HG03025 (cell line): ENCODE measurements around the gene KIAA1191.

Experiments used
- ATAC-seq: cut with Tn5 transposase; IDR thresholded peaks from one replicate; pipeline ENCODE4 v1.9.1; 2021; ENCODE audit warnings: mild to moderate bottlenecking, moderate library complexity; ENCODE audit not compliant: unreplicated experiment, low FRiP score

Gene KIAA1191

DNA sequence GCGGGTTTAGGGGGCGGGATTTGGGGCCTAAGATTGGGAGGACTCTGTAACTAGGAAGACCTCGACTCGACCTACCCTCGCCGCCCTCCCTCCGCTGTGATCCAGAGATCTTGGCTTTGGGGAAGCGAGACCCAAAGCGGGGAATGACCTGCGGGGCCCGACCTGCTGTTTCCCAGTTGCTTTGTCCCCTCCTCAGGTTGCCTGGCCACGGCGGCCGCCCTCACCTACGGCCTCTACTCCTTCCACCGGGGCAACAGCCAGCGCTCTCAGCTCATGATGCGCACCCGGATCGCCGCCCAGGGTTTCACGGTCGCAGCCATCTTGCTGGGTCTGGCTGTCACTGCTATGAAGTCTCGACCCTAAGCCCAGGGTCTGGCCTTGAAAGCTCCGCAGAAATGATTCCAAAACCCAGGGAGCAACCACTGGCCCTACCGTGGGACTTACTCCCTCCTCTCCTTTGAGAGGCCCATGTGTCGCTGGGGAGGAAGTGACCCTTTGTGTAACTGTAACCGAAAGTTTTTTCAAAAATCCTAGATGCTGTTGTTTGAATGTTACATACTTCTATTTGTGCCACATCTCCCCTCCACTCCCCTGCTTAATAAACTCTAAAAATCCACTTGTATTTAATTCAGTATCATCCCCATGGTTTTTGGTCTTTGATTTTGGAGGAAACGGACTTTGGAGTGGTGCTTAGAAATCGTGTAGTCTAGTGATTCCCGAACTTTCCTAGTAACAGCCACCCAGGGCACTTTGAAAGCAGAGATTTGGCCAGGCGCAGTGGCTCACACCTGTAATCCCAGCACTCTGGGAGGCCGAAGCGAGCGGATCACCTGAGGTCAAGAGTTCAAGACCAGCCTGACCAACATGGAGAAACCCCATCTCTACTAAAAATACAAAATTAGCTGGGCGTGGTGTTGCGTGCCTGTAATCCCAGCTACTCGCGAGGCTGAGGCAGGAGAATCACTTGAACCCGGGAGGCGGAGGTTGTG is 27.9 kb upstream of the KIAA1191 start:
- ATAC-seq: peak; percentile 27

DNA sequence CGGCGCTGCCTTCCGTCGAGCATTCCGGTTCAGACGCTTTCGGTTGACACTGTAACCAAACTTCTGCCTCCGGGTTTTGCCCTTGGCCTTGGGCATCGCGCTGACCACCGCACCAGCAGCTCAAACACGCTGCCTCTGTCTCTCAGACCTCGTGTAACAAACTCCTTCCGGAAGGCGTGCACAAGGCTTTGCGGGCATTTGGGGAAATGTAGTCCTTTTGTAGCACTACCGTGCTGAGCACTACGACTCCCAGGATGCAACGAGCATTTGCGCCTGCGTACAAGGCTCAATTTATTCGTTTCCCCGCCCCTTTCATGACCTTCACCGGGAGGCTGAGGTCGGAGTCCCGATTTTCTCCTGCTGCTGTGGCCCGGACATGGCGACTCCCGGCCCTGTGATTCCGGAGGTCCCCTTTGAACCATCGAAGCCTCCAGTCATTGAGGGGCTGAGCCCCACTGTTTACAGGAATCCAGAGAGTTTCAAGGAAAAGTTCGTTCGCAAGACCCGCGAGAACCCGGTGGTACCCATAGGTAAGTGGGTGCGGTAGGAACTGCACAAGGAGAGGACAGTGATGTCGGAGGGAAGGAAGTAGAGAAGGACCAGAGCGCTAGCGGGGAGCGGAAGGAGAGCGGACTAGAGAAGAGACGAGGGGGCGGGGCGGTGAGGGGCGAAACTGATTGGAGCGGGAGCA is 27.0 kb upstream of the KIAA1191 start, which contains the start of the genes HIGD2A and NOP16:
HIGD2A (plus strand) TSS at position 308 of the 691 bp plus-strand sequence; CDS start at position 377, 69 bp downstream.
NOP16 (minus strand) TSS at position 155 of the 691 bp plus-strand sequence; CDS start at position 96, 59 bp downstream.
- ATAC-seq: peak; percentile 81

DNA sequence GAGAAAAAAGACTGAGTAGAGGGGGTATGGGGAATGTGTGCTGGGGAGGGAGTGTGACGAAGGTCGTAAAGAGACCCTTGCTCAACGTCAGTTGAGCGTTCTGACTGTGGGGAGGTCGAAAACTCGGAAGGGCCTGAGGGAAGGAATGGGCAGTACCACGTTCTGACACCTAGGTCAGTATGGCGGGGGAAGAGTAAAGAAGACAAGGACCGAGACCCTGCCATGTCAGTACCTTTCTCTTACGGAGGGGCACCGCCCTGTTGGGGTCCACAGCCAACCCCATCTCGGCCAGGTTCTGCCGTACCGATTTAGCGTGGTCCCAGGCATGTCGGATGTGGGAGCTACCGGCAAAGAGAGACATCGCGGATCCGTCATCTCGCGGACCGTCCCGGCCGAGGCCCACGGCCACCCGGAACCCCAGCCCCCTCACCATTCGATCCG is 26.5 kb upstream of the KIAA1191 start:
- no peak for ATAC-seq

DNA sequence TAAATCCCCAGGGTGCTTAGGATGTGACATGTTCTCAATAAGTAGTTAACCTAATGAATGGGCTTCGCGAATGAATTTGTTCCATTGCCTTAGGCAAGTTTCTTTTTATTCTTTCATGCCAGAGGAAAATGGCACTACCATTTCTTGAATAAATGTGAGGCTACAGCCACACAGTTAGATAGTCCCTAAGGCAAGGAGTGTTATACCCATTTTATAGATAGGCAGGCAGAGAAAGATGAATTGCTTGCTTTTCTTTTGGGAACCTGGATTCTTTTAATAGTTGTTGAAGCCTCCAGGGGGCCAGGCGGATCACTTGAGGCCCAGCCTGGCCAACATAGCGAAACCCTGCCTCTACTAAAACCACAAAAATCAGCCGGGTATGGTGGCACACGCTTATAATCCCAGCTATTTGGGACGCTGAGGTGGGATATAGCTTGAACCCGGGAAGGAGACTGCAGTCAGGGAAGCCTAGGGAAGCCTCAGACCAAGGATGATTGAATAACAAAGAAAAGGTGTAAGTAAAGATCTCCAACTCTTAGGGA is 25.9 kb upstream of the KIAA1191 start:
- no peak for ATAC-seq

DNA sequence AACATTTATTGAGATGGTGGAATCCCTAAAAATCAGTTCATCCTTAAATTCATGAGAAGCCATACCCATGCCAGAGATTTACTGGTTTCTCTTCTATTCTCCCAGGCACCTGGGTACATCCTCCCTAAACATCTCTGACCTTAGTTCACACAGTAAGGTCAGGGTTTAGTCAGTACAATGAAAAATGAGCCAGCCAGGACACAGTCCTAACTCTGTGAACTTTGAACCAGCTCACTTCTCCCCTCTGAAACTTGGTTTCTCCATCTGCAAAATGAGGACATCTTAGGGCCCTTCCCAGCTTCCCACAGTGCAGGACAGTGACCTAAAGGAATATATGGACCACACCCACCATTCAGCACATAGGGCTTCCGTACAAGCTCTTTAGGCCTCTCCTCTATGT is 24.9 kb upstream of the KIAA1191 start:
- ATAC-seq: no peak

DNA sequence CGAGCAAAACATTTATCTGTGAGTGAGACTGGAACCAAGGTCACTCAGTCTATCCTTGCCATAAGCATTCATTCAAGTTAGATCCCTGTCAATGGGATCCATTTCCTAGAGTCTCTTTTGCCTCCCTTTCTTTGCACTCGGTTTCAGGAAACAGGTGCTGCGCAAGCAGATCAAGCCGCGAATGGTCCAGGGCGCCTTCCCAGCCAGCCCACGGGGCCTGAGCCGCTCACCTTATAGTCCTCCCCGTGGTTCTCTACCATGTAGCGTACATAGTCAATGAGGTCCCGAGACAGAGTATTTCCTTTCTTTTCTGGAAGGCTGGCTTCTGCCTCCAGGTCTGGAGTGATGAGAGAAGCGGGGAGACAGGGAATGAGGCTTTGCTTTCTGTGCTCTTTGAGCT is 23.4 kb upstream of the KIAA1191 start:
- ATAC-seq: no peak

DNA sequence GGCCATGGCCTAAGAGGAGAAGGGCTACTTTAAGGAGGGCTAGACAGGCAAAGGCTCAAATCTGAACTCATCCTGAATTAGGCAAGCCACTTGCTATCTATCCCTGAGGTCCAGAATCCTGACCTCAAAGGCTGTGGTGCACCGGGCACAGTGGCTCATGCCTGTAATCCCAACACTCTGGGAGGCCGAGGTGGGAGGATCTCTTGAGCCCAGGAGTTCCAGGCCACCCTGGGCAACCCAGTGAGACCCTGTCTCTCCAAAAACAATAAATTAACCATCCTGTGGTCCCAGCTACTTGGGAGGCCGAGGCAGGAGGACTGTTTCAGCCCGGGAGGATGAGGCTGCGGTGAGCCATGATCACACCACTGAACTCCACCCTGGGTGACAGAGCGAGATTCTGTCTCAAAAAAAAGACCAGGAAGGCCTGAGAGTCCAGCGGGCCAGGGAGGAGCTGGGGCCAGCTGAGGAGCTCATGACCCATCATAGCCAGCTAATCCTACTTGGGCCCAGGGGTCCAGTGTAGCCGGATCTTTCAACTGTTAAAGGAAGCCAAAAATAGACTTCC is 22.9 kb upstream of the KIAA1191 start:
- no peak for ATAC-seq

DNA sequence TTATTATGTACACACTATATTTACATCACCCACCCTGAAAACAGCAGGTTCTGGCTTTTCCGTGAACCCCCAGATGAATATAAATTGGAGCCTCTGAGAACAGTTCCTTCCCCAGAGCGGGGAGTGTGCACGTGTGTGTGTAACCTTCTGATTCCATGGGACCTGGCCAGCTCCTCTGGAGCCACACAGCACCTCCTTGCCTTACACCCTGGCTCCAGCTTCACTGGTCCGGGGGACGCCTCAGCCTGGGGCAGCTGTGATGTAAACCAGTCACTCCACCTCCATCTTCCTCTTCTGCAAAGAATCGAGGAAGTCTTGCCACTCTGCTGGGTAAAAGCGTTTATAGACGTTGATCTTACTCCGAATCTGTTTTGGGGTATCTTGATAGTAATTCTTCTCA is 22.4 kb upstream of the KIAA1191 start:
- no peak for ATAC-seq

DNA sequence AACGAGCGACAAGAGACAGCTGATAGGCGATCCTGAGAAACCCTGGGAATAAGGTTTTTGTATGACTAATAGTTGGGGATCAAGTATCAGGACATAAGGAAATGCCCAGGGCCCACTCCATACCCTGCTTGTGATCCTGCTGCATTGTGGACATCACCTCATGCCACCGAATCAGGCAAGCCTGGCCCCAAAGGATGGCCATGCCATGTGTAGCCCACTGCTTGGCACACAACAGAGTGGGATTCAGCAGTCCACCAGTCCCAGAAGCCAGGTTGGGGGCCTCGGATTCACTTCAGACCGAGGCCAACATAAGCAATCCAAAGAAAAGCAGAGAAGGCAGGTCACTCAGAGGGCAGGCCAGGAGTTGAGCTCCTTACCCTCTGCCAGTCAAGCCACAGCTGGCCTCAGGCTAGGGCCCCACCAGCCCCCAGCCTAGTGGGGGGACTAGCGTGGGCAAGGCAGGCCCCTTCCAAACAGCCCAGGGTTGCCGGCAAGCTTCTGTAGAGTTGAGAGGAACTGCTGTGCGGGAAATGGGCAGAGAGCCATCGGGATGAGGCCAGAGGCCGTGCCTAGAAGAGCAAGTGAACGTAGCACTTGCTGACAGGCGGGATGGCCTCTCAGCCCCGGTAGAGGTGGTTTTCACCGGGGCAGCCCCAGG is 21.8 kb upstream of the KIAA1191 start:
- no peak for ATAC-seq

DNA sequence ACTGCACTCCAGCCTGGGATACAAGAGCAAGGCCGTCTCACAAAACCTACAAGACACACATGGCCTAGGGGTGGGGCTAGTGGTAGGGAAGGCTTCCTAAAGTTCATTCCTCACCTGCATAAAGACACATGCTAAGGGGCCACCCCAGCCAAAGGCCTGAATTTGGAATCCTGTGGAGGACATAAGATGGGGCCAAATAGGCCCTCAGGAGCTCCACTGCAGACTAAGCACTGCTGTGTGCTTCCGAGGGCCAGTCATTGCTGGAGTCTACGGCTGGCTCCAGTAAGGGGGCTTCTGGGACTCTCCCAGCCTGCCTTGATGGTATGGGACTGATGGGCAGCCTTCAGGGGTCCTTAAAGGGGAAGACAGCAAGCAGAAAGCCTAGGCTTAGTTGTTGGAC is 21.2 kb upstream of the KIAA1191 start:
- no peak for ATAC-seq

DNA sequence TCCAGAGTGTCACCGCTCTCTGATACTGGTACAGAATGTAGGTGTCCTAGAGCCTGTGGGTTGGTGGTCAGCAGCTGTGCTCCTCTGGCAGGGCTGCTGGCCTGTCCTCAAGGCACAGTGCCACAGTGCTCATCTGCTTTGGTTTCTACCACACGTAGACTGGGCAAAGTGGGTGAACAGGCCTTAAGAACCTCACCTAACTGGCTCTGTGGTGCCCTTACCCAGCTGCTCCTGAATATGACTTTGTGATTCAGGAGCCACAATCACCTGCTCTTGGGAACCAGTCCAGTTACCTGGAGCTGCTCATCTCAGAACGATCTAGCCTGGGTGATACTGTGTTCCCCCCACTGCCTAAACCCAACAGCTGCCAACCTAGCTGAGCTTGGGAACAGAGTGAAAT is 20.4 kb upstream of the KIAA1191 start:
- no peak for ATAC-seq

DNA sequence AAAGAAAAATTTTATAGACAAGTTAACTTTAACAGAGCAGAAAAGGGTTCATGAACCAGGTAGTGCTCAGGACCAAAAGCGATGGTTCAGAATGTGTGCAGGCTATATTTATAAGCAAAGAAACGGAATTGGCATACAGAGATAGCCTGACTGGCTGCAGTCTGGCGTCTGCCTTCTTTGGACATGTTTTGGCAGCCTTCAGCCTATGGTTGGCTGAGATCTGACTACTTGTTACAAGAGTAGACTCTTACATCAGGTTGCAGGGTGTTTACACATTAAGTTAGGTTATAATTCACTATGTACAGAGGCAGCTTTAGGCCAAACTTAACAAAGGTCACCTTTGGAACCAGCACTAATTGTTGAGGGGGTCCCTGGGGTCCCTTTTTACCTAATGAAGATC is 19.9 kb upstream of the KIAA1191 start:
- no peak for ATAC-seq

DNA sequence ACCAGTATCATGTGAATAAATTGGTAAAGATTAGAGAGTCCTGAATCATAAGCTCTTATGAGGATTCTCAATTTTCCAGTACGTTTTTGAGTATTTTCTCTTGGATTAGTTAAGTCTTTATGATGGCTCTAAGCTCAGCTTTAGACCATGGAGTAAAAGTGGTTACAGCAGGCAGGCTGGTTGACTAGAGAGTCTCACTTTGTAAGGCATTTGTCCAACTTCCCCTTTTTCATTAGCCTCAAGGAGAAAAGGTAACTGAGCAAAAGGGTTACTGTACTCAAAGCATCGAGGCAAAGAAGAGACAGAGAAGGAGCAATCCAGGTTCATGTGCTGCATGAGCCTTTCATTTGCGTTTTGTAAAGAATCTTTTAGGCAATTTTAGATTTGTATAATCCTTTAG is 18.3 kb upstream of the KIAA1191 start:
- peak; percentile 52 for ATAC-seq

DNA sequence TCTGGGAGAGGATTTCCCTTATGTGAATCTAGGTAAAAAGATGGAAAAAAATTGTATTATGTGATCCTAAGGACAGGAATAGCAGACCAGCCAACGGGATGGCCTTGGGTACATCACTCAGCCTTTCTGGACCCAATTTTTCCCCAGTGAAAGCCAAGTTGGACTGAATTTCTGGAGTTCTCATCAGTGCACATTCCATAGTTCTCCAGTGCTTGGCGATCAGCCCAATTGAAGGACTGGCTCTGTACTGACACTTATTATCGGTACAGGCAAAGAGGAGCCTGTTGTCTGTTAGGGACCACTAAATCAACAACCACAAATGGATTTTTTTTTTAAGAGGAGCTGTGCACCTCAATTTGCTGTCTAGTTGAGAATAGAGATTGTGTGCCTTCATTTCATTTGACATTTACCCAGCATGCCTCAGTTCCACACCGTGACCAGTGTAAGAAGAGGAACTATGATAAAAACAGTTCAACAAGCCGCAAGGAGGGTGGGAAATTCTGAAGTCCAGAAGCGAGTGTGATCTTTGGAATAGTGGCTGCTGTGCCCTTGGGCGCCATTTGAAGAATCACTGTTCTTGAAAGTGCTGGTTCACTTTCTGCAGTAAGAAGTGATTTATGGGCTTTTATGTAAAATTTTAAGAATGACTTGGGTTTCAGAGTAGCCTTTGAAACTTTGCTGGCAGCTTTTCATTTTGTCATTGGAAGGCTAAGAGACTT is 11.7 kb upstream of the KIAA1191 start:
- ATAC-seq: no peak

DNA sequence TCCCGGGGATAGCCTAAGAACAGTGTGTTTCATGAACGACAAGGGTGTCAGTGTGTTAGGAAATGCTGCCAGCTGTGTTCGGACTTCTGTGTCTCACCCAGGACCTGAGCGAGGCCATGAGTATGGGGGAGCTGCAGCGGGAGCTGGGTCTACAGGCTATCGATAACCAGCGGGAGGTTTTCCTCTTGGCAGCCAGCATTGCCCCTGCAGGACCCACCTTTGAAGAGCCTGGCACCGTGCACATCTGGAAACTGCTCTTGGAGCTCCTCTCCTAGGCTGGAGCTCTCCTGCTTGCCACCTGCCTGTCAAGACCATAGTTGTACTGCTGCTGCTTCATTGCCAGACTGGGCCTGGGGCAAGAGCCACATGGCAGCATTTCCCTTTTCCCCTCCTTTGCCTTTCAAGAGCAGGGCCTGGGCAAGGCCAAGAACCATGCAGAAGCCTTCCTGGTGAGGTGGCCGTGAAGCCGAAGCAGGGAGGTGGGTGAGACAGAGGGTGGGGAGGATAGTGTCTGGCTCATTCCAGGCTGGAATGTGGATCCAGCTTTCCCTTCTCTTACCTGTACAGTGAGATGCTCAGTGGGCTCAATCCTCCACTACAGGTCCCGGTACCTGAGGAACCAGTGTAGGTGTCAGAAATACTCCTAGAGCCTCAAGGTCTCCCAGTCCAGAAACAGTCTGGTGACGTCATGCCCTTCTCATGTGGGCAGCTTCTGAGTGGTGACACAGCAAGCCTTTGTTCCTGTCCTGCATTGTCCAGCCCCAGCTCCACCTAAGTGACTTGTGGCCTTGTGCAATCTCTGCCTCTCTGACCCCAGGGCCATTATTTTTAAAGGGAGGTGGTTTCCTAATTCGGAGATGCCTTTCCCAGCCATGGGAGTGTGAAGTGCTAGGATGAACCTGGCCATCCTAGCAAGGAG is 10.3 kb upstream of the KIAA1191 start:
- no peak for ATAC-seq

DNA sequence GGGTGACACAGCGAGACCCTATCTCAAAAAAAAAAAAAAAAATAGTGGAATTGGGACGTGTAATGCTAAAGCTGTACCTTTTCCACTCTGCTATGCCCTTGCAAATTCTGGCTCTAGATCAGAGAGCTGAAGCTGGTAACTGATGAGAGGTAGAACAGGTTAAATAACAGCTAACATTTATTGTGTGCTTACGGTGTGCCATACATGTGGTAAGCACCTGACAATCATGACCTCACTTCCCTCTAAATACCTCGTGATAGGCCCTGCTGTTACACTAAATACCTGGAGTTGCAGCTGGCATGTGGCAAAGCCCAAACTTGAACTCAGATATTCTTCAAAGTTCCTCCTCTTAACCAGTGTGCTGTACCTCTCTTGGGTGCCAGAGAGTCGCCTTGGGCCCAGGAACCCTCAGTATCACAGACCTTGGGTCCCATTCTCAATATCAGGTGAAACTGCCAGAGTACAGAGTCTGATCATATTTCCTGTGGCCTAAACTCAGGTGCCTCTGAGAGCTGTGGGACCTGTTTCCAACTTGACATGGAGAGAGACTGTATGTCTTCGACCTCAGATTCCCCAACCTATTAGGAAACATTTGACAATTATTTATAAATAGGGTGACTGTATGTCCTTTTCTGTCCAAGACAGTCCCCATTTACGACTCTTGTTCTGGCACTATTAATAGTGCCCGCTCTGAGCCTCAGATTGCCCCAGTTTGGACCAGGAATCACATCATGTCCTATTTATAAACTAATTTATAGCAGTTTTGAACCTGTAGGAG is 8.6 kb upstream of the KIAA1191 start:
- no peak for ATAC-seq

DNA sequence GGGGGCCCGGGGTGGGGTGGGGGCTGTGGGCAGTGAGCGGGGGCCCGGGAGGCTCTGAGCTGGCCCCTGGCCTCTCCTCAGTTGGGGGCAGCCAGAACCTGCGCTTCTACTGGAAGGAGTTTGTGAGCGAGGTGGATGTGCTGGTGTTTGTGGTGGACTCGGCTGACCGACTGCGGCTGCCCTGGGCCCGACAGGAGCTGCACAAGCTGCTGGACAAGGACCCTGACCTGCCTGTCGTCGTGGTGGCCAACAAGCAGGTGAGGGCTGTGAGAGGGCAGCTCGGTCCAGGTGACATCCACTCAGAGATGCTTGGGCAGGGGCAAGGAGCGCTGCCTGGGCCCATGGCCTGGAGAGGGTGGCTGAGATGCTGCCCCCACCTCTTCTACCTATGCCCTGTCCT is 7.2 kb upstream of the KIAA1191 start:
- ATAC-seq: no peak
